Dedifferentiated amniotic fluid mesenchymal stem cell (primary cell): ENCODE data around the gene MGAT5.

Experiments used
- DNase-seq: peaks from one replicate; pipeline ENCODE4 v3.0.0-alpha.2; 2016; ENCODE audit errors: extremely low spot score

MGAT5 gene

GRCh38 chr2:134421556-134422328 is 167.9 kb downstream of the MGAT5 start:
- no peak for DNase-seq

- no peak for DNase-seq
Observed at GRCh38 chr2:134425724-134426496, 172.0 kb downstream of the MGAT5 start.

GRCh38 chr2:134426721-134427120 is 172.8 kb downstream of the MGAT5 start:
- no peak for DNase-seq

- DNase-seq, result no peak
Observed at GRCh38 chr2:134429886-134430285, 176.0 kb downstream of the MGAT5 start.

- no peak for DNase-seq
Observed at GRCh38 chr2:134431838-134432434, 178.1 kb downstream of the MGAT5 start.

GRCh38 chr2:134432435-134432883 is 178.6 kb downstream of the MGAT5 start:
- DNase-seq, result no peak

- no peak for DNase-seq
Observed at GRCh38 chr2:134433469-134433868, 179.6 kb downstream of the MGAT5 start.

- DNase-seq, result no peak
Observed at GRCh38 chr2:134433979-134434378, 180.1 kb downstream of the MGAT5 start.

GRCh38 chr2:134435505-134435904 is 181.6 kb downstream of the MGAT5 start:
- no peak for DNase-seq

GRCh38 chr2:134435936-134436335 is 182.1 kb downstream of the MGAT5 start:
- no peak for DNase-seq

- DNase-seq, result no peak
Observed at GRCh38 chr2:134436706-134437105, 182.8 kb downstream of the MGAT5 start.

- no peak for DNase-seq
Observed at GRCh38 chr2:134438371-134438770, 184.5 kb downstream of the MGAT5 start.

GRCh38 chr2:134440336-134440909 is 186.6 kb downstream of the MGAT5 start:
- DNase-seq, result no peak

GRCh38 chr2:134441153-134441863 is 187.4 kb downstream of the MGAT5 start:
- DNase-seq, result no peak

- no peak for DNase-seq
Observed at GRCh38 chr2:134443814-134444480, 190.1 kb downstream of the MGAT5 start.

- DNase-seq, result no peak
Observed at GRCh38 chr2:134445116-134445515, 191.2 kb downstream of the MGAT5 start.

GRCh38 chr2:134445985-134446382 is 192.1 kb downstream of the MGAT5 start:
- DNase-seq, result no peak

- DNase-seq, result peak; percentile 26
Observed at GRCh38 chr2:134446383-134447017, 192.6 kb downstream of the MGAT5 start.

- DNase-seq, result no peak
Observed at GRCh38 chr2:134447669-134448068, 193.8 kb downstream of the MGAT5 start.

GRCh38 chr2:134448650-134449049 is 194.8 kb downstream of the MGAT5 start:
- DNase-seq, result no peak

GRCh38 chr2:134449157-134449556 is 195.3 kb downstream of the MGAT5 start:
- no peak for DNase-seq
